ENCODE measurements around the gene RNF31.
A peak's percentile ranks its signal among the peaks of the same experiment; 100 is the strongest.

RNF31 gene

GRCh38 chr14:24139272-24139934, 7.9 kb upstream of the RNF31 start:
- H3K9me3 ChIP-seq (ENCODE audit: severe bottlenecking) = no peaks in the 10 kb centered on the region

DNA sequence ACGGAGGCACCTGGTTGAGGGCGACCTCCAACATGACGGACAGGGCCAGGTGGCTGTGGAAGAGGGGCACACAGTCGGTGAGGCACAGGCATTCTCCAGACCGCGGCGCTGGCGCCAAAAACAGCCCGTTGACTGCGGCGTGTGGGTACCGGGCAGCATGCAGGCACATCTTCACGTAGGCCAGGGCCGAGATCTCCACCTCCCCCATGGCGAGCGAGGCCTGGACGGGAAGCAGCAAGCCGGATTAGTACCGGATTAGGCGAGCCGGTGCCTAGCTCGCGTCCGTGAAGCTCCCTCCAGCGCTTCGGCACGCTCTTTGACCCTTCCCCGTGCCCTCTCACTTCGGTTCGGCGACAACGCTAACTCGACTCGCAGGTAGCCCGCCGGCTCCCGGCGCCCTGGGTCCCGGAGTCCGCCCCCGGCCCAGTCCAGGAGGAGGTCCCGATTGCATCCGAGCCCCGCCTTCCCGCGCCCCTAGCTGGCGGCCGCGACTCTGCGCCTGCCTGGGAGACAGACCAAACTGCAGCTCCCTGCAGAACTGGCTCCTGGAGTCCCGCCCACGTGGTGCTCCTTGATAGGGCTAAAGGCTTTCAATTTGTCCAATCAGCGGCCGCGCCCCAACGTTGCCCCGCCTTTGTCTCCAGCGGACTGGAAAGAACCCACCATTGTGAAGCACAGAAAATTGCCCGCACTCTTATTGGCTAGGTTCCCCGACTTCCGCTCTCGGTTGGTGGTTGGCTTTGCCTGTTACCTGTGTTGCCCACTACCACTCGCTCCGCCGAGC, 6.0 kb upstream of the RNF31 start, which contains the start of gene EMC9:
EMC9 (minus strand) TSS at position 495 of the 784 bp plus-strand sequence; CDS start at position 208, 287 bp downstream.
- TF ChIP-seq, protein P1, sequence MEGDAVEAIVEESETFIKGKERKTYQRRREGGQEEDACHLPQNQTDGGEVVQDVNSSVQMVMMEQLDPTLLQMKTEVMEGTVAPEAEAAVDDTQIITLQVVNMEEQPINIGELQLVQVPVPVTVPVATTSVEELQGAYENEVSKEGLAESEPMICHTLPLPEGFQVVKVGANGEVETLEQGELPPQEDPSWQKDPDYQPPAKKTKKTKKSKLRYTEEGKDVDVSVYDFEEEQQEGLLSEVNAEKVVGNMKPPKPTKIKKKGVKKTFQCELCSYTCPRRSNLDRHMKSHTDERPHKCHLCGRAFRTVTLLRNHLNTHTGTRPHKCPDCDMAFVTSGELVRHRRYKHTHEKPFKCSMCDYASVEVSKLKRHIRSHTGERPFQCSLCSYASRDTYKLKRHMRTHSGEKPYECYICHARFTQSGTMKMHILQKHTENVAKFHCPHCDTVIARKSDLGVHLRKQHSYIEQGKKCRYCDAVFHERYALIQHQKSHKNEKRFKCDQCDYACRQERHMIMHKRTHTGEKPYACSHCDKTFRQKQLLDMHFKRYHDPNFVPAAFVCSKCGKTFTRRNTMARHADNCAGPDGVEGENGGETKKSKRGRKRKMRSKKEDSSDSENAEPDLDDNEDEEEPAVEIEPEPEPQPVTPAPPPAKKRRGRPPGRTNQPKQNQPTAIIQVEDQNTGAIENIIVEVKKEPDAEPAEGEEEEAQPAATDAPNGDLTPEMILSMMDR (IDR thresholded peaks at IDR 0.05; ENCODE audit: low read depth, low read length) = peak; percentile 39
- DNase-seq = peak; percentile 100
- peak within 1 kb of the TSS; percentile 87 for H3K4me3 ChIP-seq (ENCODE audit: low read depth, low read length)
- H3K36me3 ChIP-seq = peaks cover 44% of the 10 kb centered on the region
- peak within 1 kb of the TSS; percentile 96 for H3K27ac ChIP-seq
- H3K9me3 ChIP-seq (ENCODE audit: severe bottlenecking) = no peaks in the 10 kb centered on the region
- H3K27me3 ChIP-seq (ENCODE audit: insufficient read depth, low read depth, severe bottlenecking) = no peaks in the 10 kb centered on the region

More at GRCh38 chr14:24139272-24139934, 7.9 kb upstream of the RNF31 start:
- peaks cover 38% of the 10 kb centered on the region for H3K36me3 ChIP-seq
- TF ChIP-seq, protein P1 (IDR thresholded peaks at IDR 0.05; ENCODE audit: low read depth, low read length) = peak; percentile 23; the same call in 1 of the 2 replicates
- peak; percentile 35 for DNase-seq
- H3K27me3 ChIP-seq (ENCODE audit: insufficient read depth, low read depth, severe bottlenecking) = no peaks in the 10 kb centered on the region
- peak overlapping the region; percentile 87 for H3K4me3 ChIP-seq (ENCODE audit: low read depth, low read length)
- H3K27ac ChIP-seq = peak overlapping the region; percentile 96; the same call in 1 of the 2 replicates

GRCh38 chr14:24143511-24143910, 3.8 kb upstream of the RNF31 start:
- Histone ChIP-seq H3K9me3 (ENCODE audit: severe bottlenecking) (no peaks in the 10 kb centered on the region), H3K27ac (no peak overlapping the region), H3K27me3 (ENCODE audit: insufficient read depth, low read depth, severe bottlenecking) (no peaks in the 10 kb centered on the region), H3K36me3 (peaks cover 32% of the 10 kb centered on the region), H3K4me3 (ENCODE audit: low read depth, low read length) (no peak overlapping the region)
- DNase-seq = no peak
- TF ChIP-seq, protein P1 (IDR thresholded peaks at IDR 0.05; ENCODE audit: low read depth, low read length) = no peak

DNA sequence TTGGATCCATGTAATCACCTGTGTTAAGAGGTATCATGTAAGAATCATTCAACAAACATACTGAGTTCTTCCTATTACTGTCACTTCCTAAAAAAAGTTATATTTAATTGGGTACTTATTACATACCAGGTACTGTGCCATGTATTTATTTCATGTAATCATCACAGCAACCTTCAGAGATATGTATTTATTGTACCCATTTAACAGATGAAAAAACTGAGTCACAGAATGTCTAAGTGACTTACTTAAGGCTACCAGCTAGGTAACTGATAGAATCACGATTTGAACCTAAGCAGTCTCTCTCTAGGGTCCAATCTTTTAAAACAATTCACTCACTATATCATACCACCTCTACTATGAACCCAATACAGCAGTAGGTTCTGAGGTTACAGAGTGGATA, 2.8 kb upstream of the RNF31 start:
- Histone ChIP-seq H3K27me3 (ENCODE audit: insufficient read depth, low read depth, severe bottlenecking) (no peaks in the 10 kb centered on the region), H3K4me3 (ENCODE audit: low read depth, low read length) (no peak overlapping the region), H3K9me3 (ENCODE audit: severe bottlenecking) (no peaks in the 10 kb centered on the region), H3K27ac (no peak overlapping the region), H3K36me3 (peaks cover 32% of the 10 kb centered on the region)
- TF ChIP-seq, protein P1 (IDR thresholded peaks at IDR 0.05; ENCODE audit: low read depth, low read length) = no peak
- no peak for DNase-seq

DNA sequence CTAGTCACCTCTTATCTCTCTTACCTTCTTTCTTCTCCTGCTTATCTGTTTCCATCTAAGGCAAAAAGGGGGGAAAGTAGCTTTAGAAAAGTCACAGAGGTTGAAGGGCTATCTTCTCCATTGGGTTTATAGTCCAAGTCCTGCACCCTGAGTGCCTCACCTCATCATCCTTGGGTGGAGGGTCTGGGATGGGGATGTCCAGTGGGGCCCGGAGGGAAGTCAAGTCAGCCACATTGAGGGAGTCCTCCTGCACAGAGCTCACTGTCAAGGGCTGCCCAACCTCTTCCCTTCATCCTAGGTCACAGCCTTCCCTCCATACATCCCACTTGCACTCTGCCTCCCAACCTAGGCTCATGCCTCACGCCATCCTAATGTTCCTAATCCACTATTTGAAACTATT, 2.1 kb upstream of the RNF31 start:
- H3K9me3 ChIP-seq (ENCODE audit: severe bottlenecking) = no peaks in the 10 kb centered on the region
- no peaks in the 10 kb centered on the region for H3K27me3 ChIP-seq (ENCODE audit: insufficient read depth, low read depth, severe bottlenecking)
- no peak overlapping the region for H3K4me3 ChIP-seq (ENCODE audit: low read depth, low read length)
- no peak for DNase-seq
- TF ChIP-seq, protein P1 (IDR thresholded peaks at IDR 0.05; ENCODE audit: low read depth, low read length) = no peak
- H3K36me3 ChIP-seq = peaks cover 35% of the 10 kb centered on the region
- H3K27ac ChIP-seq = no peak overlapping the region
